Subcutaneous adipose tissue (tissue), 4 donors: ENCODE data around the gene TSPAN7. TPM values are rescaled to one million over a fixed set of nuclear protein-coding genes. Genes with fewer than 3 reads are reported as not detected.

ENCODE experiments used
- total RNA-seq, 4 donors: library from RNA; depleted of rRNA; stranded (reverse); fragments of >200 nt; gene quantifications; one replicate each; pipeline ENCODE4 v1.1.0, GENCODE V29; 2016
- TF ChIP-seq, protein P1 (sequence below): fragments of 450-650 bp; IDR thresholded peaks from one replicate; pipeline ENCODE4 v1.5.1; 2016; ENCODE audit warnings: low read depth, mild to moderate bottlenecking, control low read depth, antibody characterized with exemption, moderate library complexity

TSPAN7 gene
- total RNA-seq, 4 donors from 2014 or later, result 13.4 to 47.6 (median 41.5) TPM

DNA sequence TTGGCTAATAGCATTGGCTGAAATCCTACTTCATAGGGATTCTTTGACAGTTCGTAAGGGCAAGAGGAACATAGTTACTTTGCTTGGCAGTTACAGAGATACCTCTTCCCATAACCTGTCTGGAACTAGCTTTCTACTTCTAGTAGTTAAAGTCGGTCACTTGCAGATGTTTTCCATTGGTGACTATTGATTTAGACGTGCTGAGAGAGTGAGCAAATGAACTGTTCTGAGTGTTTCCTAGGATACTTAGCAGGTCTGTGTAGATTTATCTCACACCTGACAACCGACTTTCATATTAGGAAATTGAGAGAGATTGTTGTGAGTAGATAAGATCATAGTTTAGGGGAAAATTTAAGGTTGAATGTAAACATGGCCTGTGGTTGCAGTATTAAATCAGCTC lies 116.8 kb downstream of the TSPAN7 start:
- TF ChIP-seq, protein P1, sequence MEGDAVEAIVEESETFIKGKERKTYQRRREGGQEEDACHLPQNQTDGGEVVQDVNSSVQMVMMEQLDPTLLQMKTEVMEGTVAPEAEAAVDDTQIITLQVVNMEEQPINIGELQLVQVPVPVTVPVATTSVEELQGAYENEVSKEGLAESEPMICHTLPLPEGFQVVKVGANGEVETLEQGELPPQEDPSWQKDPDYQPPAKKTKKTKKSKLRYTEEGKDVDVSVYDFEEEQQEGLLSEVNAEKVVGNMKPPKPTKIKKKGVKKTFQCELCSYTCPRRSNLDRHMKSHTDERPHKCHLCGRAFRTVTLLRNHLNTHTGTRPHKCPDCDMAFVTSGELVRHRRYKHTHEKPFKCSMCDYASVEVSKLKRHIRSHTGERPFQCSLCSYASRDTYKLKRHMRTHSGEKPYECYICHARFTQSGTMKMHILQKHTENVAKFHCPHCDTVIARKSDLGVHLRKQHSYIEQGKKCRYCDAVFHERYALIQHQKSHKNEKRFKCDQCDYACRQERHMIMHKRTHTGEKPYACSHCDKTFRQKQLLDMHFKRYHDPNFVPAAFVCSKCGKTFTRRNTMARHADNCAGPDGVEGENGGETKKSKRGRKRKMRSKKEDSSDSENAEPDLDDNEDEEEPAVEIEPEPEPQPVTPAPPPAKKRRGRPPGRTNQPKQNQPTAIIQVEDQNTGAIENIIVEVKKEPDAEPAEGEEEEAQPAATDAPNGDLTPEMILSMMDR, result no peak

DNA sequence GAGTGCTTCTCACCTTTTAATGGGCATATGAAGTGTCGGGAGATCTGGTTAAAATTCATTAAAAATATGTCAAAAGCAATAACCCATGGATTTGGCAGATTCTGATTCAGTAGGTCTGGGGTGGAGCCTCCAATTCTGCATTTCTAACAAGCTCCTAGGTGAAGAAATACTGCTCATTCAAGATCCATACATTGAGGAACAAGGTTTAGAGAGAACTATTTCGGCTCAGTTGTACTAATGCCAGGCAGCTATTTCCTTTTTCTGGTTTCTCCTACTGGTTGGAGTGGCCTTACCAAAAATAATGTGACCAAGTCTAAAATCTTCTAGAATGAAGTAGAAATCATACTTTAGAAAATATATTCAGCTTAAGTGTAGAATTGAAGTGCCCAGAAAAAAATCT lies 117.5 kb downstream of the TSPAN7 start:
- TF ChIP-seq, protein P1, result no peak

DNA sequence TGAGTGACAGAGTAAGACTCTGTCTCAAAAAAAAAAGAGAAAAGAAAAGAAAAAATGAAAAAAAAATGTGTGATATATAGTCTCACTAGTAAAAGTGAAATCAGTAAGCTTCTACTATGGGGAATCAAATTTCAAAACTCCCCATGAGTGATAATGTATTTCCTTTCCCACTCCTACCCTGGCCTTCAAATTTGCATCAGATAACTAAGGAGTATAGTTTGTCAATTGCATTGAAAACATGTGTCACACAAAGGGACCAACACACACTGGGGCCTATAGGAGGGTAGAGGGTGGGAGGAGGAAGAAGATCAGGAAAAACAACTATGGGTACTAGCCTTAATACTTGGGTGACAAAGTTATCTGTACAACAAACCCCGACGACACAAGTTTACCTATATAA lies 118.4 kb downstream of the TSPAN7 start:
- TF ChIP-seq, protein P1, result no peak

GRCh38 chrX:38682095-38682494 lies 120.8 kb downstream of the TSPAN7 start:
- TF ChIP-seq, protein P1, result no peak

DNA sequence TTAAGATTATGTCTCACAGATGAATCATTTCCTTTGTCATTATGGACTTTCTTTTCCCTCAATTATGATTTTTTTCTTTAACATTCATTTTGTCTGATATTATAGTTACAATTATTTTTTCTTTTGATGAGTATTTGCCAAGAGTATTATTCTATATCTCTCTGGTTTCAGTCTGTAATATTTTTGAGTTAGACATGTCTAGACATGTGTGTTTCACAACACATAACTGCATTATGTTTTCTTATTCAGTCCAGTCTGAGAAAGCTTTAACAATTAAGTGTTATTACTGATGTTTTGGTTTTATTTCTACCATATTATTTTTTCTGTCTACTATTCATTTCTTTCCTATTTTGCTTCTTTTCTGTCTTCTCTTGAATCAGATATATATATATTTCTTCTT lies 131.6 kb downstream of the TSPAN7 start:
- TF ChIP-seq, protein P1, result no peak

DNA sequence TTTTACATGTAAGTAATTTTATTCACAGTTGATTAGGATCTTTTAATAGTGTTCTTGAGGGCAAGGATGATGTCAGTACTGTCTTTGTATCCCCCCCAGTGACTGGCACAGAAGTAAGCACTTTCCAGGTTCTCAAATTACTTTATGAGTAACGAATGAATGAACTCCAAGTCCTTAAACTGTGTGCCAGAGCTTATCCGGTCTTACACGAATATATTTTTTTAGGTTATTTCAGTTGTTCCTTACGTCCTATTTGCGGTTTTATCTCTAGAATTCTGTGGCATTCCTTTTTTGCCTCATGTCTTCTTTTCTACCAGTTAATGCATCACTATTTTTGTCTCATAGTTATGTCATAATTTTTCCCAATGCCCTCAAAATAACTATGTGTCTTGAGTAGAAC lies 133.1 kb downstream of the TSPAN7 start:
- TF ChIP-seq, protein P1, result no peak

DNA sequence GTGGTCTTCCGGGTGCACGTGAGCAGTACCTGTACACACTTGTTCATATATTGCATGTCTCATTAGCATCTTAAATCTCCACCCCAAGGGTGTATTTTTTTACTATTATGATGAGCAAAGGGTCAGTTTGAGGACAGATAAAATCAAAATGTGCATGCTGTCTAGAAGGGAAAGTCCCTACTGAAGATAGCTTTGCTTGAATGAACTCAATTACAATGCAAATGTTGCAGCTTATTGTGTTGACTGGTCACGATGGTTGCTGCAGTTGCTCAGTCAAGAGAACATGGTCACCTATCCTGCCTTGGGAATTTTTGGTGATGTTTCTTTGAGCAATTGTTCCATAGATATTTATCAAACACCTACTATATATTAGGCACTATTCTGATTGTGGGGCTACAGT lies 136.1 kb downstream of the TSPAN7 start:
- TF ChIP-seq, protein P1, result no peak

DNA sequence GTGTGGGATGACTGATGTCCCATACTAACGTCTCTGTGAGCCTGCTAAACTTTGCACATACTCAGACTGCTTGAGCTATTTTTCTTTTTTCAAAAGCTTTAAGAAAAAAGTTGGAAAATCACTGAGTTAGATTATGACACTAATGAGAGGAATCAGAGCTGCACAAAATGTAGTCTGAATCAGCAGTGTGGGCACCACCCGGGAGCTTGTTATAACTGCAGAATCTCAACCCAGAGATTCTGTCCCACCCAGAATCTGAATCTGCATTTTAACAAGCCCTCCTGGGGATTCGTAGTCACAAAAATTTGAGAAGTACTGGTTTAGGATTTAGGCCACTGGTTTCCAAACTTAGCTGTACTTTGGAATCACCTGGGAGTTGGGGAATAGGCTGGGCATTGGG lies 137.8 kb downstream of the TSPAN7 start:
- TF ChIP-seq, protein P1, result no peak
